IPS-11a (cell line): ENCODE results near the gene USP30.

Experiments used
- H3K4me3 ChIP-seq: one replicate; pipeline ENCODE4 v1.5.1; 2013; ENCODE audit warnings: low read depth, low read length, control low read depth

USP30 gene

GRCh38 chr12:109125791-109126190 lies 73.4 kb downstream of the USP30 start:
- no peak overlapping the region for H3K4me3 ChIP-seq

GRCh38 chr12:109126784-109127183 lies 74.4 kb downstream of the USP30 start:
- H3K4me3 ChIP-seq = no peak overlapping the region

- no peak overlapping the region for H3K4me3 ChIP-seq
Observed at GRCh38 chr12:109127533-109128242, 75.3 kb downstream of the USP30 start.

- no peak overlapping the region for H3K4me3 ChIP-seq
Observed at GRCh38 chr12:109130297-109131153, 78.1 kb downstream of the USP30 start.

- no peak overlapping the region for H3K4me3 ChIP-seq
Observed at GRCh38 chr12:109131154-109132050, 79.0 kb downstream of the USP30 start.

GRCh38 chr12:109134186-109134917 lies 82.0 kb downstream of the USP30 start:
- H3K4me3 ChIP-seq = no peak overlapping the region

- H3K4me3 ChIP-seq = no peak overlapping the region
Observed at GRCh38 chr12:109137055-109137454, 84.7 kb downstream of the USP30 start.
